Omental fat pad (tissue), 4 donors: Measurements from ENCODE around the gene FBN1. TPM values are rescaled to one million over a fixed set of nuclear protein-coding genes. Genes with fewer than 3 reads are reported as not detected.

Source experiments
- ATAC-seq: fragments of 150-250 bp; one replicate; pipeline ENCODE4 v1.9.1; 2016; ENCODE audit warnings: mild to moderate bottlenecking, moderate library complexity; ENCODE audit not compliant: low FRiP score
- DNase-seq: peaks from one replicate; pipeline ENCODE4 v3.0.0-alpha.2; 2019; ENCODE audit warnings: low spot score
- CTCF ChIP-seq, 3 donors: fragments of 450-650 bp; IDR thresholded peaks; one replicate each; pipeline ENCODE4 v1.5.1; 2016 to 2017; ENCODE audit warnings: antibody characterized with exemption in 3 of 3, mild to moderate bottlenecking in 3 of 3, moderate library complexity in 2 of 3
- total RNA-seq, 4 donors: library from RNA; depleted of rRNA; stranded (reverse); fragments of >200 nt; gene quantifications; one replicate each; pipeline ENCODE4 v1.1.0, GENCODE V29; 2016

Gene FBN1
- total RNA-seq, 4 donors from 2014 or later = 91.5 to 413 (median 137) TPM

GRCh38 chr15:48643776-48644466 lies 1.6 kb downstream of the FBN1 start:
- ATAC-seq (no peak), DNase-seq (no peak)
- TF ChIP-seq CTCF (IDR thresholded peaks at IDR 0.05) = no peak

GRCh38 chr15:48643206-48643605 lies 2.3 kb downstream of the FBN1 start:
- no peak for TF ChIP-seq CTCF (IDR thresholded peaks at IDR 0.05)
- ATAC-seq (no peak), DNase-seq (no peak)

- DNase-seq = no peak
- ATAC-seq = no peak
- no peak for TF ChIP-seq CTCF (IDR thresholded peaks at IDR 0.05)
These were observed 2.7 kb downstream of the FBN1 start for GRCh38 chr15:48642795-48643194.

- ATAC-seq = no peak
- DNase-seq = no peak
- no peak for TF ChIP-seq CTCF (IDR thresholded peaks at IDR 0.05)
These were observed 4.1 kb downstream of the FBN1 start for GRCh38 chr15:48641416-48641815.

- ATAC-seq = no peak
- no peak for DNase-seq
- TF ChIP-seq CTCF (IDR thresholded peaks at IDR 0.05) = no peak
These were observed 6.5 kb downstream of the FBN1 start for GRCh38 chr15:48638963-48639362.

- no peak for ATAC-seq
- TF ChIP-seq CTCF (IDR thresholded peaks at IDR 0.05) = no peak
- no peak for DNase-seq
These were observed 7.9 kb downstream of the FBN1 start for GRCh38 chr15:48637639-48638038.

DNA sequence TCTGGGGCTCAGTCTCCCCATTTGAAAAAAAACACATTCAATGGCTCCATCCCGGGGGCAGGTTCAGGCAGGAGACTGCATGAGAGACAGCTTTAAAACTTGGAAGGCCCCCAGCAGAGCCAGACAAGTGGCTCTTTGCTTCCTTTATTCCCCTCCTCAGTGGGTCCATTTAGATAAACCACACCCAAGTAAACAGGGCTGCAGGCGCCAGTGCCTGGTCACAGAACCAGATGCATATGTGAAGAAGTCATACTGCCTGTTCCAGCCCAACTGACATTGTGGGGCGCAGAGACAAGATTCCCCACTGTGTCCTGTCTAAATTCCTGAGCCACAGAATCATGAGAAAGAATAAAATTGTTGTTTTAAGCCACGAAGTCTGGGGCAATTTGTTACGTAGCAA lies 9.0 kb downstream of the FBN1 start:
- ATAC-seq = no peak
- no peak for TF ChIP-seq CTCF (IDR thresholded peaks at IDR 0.05)
- no peak for DNase-seq
